ENCODE data around the gene MPEG1. TPM values are rescaled to one million over a fixed set of nuclear protein-coding genes. Genes with fewer than 3 reads are reported as not detected.

MPEG1 gene
- polyA plus RNA-seq, 2 of the 4 experiments (the other 2 are of a cell fraction) = not detected

GRCh38 chr11:59184691-59185339 is 27.9 kb downstream of the MPEG1 start:
- Histone ChIP-seq H3K4me1 (peaks cover 9% of the 10 kb centered on the region; the same call in 2 of the 3 replicates), H3K27ac (no peak overlapping the region), H3K9me3 (no peaks in the 10 kb centered on the region), H3K4me3 (no peak overlapping the region), H3K4me2 (no peak overlapping the region)
- no peak for ATAC-seq
- ChIA-PET POLR2A (no interaction called here), CTCF (interaction anchor here (0.9 to 5.5 kb wide), 4 partner anchors 13 to 40 kb away, joined by 3 to 40 read pairs (median 8); partner anchors contain the start of gene DTX4)
- no peak for DNase-seq (ENCODE audit: low read depth in 1 of 2, low spot score in 1 of 2)
- FAIRE-seq = no peak
- 59% methylated on average over 9 of the region's 9 CpGs for WGBS (ENCODE audit: missing lambda C conversion rate)
- TF ChIP-seq, protein P1, sequence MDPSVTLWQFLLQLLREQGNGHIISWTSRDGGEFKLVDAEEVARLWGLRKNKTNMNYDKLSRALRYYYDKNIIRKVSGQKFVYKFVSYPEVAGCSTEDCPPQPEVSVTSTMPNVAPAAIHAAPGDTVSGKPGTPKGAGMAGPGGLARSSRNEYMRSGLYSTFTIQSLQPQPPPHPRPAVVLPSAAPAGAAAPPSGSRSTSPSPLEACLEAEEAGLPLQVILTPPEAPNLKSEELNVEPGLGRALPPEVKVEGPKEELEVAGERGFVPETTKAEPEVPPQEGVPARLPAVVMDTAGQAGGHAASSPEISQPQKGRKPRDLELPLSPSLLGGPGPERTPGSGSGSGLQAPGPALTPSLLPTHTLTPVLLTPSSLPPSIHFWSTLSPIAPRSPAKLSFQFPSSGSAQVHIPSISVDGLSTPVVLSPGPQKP (IDR thresholded peaks at IDR 0.05; ENCODE audit: low read depth, low read length) = no peak
- TF ChIP-seq, protein P2, sequence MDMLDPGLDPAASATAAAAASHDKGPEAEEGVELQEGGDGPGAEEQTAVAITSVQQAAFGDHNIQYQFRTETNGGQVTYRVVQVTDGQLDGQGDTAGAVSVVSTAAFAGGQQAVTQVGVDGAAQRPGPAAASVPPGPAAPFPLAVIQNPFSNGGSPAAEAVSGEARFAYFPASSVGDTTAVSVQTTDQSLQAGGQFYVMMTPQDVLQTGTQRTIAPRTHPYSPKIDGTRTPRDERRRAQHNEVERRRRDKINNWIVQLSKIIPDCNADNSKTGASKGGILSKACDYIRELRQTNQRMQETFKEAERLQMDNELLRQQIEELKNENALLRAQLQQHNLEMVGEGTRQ (IDR thresholded peaks at IDR 0.05) = no peak
- no peak for TF ChIP-seq ZNF302 (CRISPR knock-in tag; IDR thresholded peaks at IDR 0.05)
- no peak for TF ChIP-seq POLR2A (IDR thresholded peaks at IDR 0.05; ENCODE audit: low read length)
- TF ChIP-seq ZFP36 (IDR thresholded peaks at IDR 0.05; ENCODE audit: borderline replicate concordance, partially characterized antibody) = no peak
- no peak for TF ChIP-seq GATA3 (IDR thresholded peaks at IDR 0.05; ENCODE audit: borderline replicate concordance)
- TF ChIP-seq HOXB5 (CRISPR knock-in tag; IDR thresholded peaks at IDR 0.05) = no peak
- TF ChIP-seq CHD4 (IDR thresholded peaks at IDR 0.05; ENCODE audit: borderline replicate concordance) = no peak
- TF ChIP-seq CHD2 (IDR thresholded peaks at IDR 0.05; ENCODE audit: low read length, partially characterized antibody) = no peak
- no peak for TF ChIP-seq ZSCAN20 (CRISPR knock-in tag; IDR thresholded peaks at IDR 0.05)
- TF ChIP-seq HEYL (CRISPR knock-in tag; IDR thresholded peaks at IDR 0.05) = no peak
- TF ChIP-seq BHLHE40 (IDR thresholded peaks at IDR 0.05; ENCODE audit: low read depth, low read length) = no peak
- TF ChIP-seq, protein P3, sequence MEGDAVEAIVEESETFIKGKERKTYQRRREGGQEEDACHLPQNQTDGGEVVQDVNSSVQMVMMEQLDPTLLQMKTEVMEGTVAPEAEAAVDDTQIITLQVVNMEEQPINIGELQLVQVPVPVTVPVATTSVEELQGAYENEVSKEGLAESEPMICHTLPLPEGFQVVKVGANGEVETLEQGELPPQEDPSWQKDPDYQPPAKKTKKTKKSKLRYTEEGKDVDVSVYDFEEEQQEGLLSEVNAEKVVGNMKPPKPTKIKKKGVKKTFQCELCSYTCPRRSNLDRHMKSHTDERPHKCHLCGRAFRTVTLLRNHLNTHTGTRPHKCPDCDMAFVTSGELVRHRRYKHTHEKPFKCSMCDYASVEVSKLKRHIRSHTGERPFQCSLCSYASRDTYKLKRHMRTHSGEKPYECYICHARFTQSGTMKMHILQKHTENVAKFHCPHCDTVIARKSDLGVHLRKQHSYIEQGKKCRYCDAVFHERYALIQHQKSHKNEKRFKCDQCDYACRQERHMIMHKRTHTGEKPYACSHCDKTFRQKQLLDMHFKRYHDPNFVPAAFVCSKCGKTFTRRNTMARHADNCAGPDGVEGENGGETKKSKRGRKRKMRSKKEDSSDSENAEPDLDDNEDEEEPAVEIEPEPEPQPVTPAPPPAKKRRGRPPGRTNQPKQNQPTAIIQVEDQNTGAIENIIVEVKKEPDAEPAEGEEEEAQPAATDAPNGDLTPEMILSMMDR (IDR thresholded peaks at IDR 0.05) = no peak
- no peak for TF ChIP-seq CEBPB (IDR thresholded peaks at IDR 0.05)
- no peak for TF ChIP-seq KDM1A (IDR thresholded peaks at IDR 0.05; ENCODE audit: low read depth)

GRCh38 chr11:59183771-59184170 is 29.0 kb downstream of the MPEG1 start:
- FAIRE-seq (no peak), DNase-seq (ENCODE audit: low read depth in 1 of 2, low spot score in 1 of 2) (no peak), ATAC-seq (no peak)
- H3K4me3 ChIP-seq = no peak overlapping the region
- WGBS (ENCODE audit: missing lambda C conversion rate) = 93% methylated on average over 1 of the region's 1 CpG
- H3K4me1 ChIP-seq = peaks cover 7% of the 10 kb centered on the region; the same call in 2 of the 3 replicates
- no peaks in the 10 kb centered on the region for H3K9me3 ChIP-seq
- TF ChIP-seq SREBF2 (IDR thresholded peaks at IDR 0.05) (no peak), TP53 (CRISPR knock-in tag; IDR thresholded peaks at IDR 0.05) (no peak), FOSB (CRISPR knock-in tag; IDR thresholded peaks at IDR 0.05) (no peak), EP300 (IDR thresholded peaks at IDR 0.05) (no peak), RFX5 (IDR thresholded peaks at IDR 0.05) (no peak), PHF8 (IDR thresholded peaks at IDR 0.05; ENCODE audit: borderline replicate concordance, low read depth) (no peak), POLR2A (IDR thresholded peaks at IDR 0.05; ENCODE audit: low read length) (no peak), NR3C1 (IDR thresholded peaks at IDR 0.05) (no peak), JUNB (IDR thresholded peaks at IDR 0.05) (no peak)
- TF ChIP-seq, protein P1 (IDR thresholded peaks at IDR 0.05; ENCODE audit: low read depth, low read length) = no peak
- TF ChIP-seq, protein P2 (IDR thresholded peaks at IDR 0.05) = no peak
- ChIA-PET CTCF (interaction anchor here (1.5 to 5.4 kb wide), 2 partner anchors 12 to 46 kb away, joined by 3 to 35 read pairs; partner anchors contain the start of gene DTX4), POLR2A (no interaction called here)
- H3K4me2 ChIP-seq = no peak overlapping the region
- no peak overlapping the region for H3K27ac ChIP-seq
